Raji (cell line): ENCODE data around the gene CABLES1.

Experiments used
- POLR2A ChIP-seq: IDR thresholded peaks from 2 replicates; pipeline ENCODE4 v1.6.1; 2011; ENCODE audit warnings: low read depth, low read length, control low read depth; ENCODE audit not compliant: insufficient read depth

CABLES1 gene, protein sequence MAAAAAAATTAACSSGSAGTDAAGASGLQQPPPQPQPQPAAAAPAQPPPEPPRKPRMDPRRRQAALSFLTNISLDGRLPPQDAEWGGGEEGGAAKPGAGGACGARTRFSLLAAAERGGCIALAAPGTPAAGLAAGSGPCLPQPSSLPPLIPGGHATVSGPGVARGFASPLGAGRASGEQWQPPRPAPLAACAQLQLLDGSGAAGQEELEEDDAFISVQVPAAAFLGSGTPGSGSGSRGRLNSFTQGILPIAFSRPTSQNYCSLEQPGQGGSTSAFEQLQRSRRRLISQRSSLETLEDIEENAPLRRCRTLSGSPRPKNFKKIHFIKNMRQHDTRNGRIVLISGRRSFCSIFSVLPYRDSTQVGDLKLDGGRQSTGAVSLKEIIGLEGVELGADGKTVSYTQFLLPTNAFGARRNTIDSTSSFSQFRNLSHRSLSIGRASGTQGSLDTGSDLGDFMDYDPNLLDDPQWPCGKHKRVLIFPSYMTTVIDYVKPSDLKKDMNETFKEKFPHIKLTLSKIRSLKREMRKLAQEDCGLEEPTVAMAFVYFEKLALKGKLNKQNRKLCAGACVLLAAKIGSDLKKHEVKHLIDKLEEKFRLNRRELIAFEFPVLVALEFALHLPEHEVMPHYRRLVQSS

GRCh38 chr18:23134780-23135549 is at the start of gene CABLES1:
Gene CABLES1, plus strand, starts transcription at chr18:23135485. Its CDS starts 278 bp downstream, at chr18:23135763.
- TF ChIP-seq POLR2A: no peak

DNA sequence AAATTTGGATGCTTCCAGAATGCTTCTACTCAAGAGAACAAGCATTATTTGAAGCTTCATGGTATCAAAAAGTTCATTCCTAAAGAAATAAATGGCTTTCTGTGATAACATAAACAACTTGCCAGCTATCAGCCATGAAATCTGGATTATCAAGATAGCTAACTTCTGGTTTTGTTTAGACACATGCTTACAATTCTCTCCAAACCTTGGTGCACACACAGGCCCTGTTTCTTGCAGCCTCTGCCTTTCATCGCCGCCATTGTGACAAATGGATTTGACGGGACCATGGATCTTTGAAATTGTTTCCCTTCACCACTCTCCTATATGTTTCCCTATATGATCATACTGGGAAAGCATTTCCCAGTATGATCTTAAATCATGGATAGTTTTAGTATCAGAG is 47.9 kb upstream of the CABLES1 start:
- no peak for TF ChIP-seq POLR2A

- no peak for TF ChIP-seq POLR2A
Measured at GRCh38 chr18:23088310-23088709, 47.0 kb upstream of the CABLES1 start.

- no peak for TF ChIP-seq POLR2A
Measured at GRCh38 chr18:23092121-23092520, 43.2 kb upstream of the CABLES1 start.

GRCh38 chr18:23093772-23094171 is 41.5 kb upstream of the CABLES1 start:
- TF ChIP-seq POLR2A: no peak

DNA sequence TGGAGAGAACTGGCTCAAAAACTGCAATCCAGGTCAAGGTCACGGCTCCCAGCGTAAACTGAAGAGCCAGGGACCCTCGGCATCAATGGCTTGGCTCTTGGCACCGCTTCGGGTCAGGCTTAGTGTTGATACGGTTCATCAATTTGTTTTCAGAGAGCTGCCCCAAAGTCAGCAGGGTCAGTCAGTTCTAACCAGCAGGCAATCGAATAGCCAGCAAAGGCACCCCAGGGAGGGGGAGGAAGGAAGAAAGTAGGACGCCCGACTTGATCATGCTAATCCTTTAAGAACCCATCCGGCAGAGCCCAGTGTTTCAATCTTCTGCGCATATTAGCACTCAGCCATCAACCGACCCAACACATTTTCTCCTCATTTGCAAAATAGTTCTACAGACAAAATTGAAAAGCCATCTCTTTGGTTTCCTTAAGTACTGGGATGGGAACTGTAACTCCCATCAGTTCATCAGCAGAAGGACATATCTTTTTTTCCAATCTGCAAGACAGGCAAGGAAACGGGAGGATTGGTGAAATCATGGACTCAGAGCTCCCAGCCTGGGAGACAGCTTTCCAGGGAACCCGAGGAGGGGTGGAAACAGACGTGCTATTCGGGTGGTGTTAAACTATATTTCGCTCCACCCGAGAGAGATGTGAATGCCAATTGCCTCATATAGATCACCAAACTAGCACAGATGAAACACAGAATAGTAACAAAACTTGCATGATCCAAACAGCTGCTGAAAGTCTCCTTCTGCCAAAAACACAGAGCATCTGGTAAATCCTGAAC is 40.7 kb upstream of the CABLES1 start:
- TF ChIP-seq POLR2A: no peak

- TF ChIP-seq POLR2A: no peak
Measured at GRCh38 chr18:23095463-23095862, 39.8 kb upstream of the CABLES1 start.

GRCh38 chr18:23099621-23100020 is 35.7 kb upstream of the CABLES1 start:
- TF ChIP-seq POLR2A: no peak

GRCh38 chr18:23101861-23102432 is 33.3 kb upstream of the CABLES1 start:
- no peak for TF ChIP-seq POLR2A

DNA sequence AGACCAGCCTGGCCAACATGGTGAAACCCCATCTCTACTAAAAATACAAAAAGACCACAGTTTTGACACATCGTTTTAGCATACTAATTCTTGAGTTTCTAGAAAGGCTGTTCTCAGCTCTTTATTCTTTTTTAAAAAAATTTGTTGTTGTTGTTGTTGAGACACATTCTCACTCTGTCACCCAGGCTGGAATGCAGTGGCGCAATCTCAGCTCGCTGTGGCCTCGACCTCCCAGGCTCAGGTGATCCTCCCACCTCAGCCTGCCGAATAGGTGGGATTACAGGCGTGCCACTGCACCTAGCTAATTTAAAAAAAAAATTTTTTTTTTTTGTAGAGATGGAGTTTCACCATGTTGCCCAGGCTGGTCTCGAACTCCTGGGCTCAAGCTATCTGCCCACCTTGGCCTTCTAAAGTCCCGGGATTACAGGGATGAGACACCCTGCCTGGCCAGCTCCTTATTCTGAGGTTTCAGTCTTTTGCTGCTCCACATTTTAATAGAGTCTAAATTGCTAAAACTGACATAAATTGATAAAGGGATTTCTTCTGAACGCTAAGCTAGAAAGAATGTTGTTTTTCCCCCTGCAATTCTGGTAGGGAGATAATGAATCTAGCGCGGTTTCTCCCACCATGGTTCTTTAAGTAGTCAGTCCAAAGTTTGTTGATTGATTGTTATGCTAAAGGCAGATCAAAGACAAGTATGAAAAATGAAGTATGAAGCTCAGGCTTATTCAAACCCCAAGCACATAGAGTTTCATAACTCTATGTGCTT is 32.6 kb upstream of the CABLES1 start:
- TF ChIP-seq POLR2A: no peak

GRCh38 chr18:23103449-23103848 is 31.8 kb upstream of the CABLES1 start:
- TF ChIP-seq POLR2A: no peak

DNA sequence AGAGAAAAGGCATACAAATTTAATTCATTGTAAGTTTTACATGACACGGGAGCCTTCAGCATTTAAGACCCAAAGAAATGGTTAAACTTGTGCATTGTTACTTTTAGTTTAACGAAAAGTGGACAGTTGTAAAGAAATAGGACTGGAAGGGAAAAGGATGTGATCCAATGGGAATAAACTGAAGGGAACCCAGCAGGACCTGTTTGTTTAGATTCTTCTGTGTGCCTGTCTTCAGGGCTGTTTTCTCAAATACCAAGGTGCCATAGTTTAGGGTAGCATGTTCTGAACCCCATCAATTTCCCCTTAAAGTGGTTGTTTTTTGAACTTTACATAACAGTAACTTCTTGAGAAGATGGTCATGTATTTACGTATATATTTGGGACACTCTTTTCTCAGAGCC is 30.3 kb upstream of the CABLES1 start:
- no peak for TF ChIP-seq POLR2A

DNA sequence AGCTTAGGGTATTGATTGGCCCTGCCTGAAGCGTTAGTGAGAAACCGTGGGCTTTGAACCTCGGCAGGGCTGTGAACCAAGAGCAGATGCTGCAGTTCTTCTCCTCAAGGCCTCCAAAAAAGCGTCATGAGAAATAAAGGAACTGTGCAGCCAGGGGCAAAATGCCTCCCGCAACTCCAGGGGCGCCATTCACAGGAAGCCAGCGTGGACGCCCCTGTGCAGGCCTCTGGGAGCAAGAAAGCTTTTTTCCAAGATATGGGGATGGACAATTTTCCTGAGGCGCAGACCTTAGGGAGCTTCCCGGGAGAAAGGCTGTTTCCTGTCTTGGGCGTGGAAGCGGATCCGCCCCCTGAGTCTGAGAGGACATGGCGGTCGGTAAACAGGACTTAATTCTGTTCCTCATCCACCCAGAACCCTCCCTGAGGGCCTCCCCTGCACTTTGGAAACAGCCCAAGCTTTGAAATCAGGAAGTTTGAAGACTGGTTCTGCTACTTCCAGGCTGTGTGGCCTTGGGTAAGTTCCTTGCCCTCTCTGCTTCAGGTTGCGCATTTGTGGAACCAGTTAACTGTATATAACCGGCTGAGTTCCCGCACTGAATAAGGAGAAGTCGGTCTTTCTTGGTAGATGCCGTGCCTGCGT is 29.6 kb upstream of the CABLES1 start:
- TF ChIP-seq POLR2A: no peak
